CD4-positive, alpha-beta T cell treated with Interferon gamma for 1 hour (primary cell): Measurements from ENCODE around the gene LRRC8D.

Experiments used
- DNase-seq: peaks from one replicate; pipeline ENCODE4 v3.0.0-alpha.2; 2020

LRRC8D gene

GRCh38 chr1:89898150-89898549, 77.3 kb downstream of the LRRC8D start:
- DNase-seq, result no peak

- no peak for DNase-seq
These were observed 78.1 kb downstream of the LRRC8D start for GRCh38 chr1:89898695-89899470.

- no peak for DNase-seq
These were observed 79.5 kb downstream of the LRRC8D start for GRCh38 chr1:89900323-89900722.

DNA sequence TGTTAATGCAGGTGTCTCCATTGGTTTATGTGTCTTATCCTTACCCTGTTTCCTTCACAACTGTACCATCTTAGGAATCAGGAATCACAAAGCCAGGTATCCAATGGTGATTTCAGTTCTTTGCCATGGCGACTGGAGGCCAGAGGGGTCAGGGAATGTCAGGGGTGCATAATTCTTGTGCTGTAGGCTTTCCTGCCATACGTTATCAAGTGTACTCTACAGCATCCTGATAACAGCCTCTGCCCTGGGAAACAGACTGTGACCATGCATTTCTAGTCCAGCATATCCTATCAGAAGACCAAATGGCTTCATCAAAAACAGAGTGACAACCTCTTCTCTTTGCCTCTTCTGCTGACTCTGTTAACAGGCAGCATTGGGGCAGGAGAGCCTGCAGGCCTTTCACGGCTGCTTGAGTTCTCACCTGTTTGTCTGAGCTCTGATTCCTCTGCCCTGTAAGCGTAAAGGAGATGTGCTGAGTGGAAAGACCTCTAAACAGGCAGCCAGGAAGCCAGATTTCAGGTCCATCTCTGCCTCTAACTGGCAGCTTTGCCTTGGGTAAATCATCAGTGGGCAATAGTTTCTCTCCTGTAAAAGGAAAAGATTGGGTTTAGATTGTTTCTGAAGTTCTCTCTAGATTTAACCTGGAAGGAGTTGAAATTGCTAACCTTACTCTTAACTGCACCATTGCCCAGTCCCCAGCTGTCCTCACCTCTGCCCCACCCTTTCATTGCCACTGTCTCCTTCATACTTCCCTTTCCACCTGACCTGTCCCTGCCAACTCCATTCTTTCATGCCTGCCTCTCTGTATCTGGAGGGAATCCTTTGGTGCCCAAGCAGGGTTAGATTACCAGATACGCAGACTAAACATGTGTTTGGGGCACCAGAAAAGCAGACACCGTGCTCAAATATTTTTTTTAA, 80.2 kb downstream of the LRRC8D start:
- no peak for DNase-seq

DNA sequence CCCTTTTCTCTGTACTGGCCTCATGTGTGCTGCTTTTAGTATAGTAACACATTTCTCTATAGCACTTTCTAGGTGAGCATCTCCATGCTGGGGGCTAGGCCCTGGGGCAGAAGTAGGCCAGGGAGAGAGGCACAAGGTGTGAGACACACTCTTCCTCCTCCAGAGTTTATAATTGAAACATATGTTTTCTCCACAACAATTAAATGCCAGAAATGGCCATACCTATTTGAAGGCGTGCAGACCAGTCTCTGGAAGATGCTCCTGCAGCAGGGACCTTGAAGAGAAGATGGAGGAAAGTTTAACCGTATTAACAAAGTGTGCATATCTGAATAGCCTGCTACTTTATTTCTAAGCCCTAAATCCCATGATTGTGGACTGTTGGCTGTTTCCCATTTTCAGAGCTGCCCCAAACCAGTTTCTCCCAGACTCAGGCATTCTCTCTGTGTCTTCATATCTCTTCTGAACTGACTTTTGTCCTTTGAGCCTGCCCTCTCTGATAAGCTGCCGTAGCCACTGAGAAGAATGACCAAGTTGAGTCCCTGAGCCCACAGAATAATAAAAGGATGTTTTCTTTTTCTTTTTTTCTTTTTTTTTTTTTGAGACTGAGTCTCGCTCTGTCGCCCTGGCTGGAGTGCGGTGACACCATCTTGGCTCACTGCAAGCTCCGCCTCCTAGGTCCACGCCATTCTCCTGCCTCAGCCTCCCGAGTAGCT, 81.3 kb downstream of the LRRC8D start:
- DNase-seq, result no peak

DNA sequence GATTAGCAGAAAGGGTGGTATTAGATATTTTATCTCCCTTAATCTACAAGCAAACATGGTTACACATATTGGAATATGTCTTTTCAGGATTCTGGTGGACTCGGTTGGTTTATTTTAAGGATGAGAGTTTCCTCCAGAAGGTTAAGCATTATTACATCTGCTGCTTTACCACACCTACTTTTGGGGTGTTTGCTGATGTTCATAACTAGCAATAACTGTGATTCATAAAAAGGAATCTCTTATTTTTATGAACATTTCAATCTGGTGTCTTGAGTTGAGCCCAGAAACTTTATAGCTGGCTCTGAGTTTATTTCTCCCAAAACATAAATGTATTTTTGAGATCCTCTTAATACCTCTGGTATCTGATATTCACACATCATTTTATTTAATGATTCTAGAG, 82.7 kb downstream of the LRRC8D start:
- no peak for DNase-seq

GRCh38 chr1:89904219-89904980, 83.6 kb downstream of the LRRC8D start:
- DNase-seq, result no peak

DNA sequence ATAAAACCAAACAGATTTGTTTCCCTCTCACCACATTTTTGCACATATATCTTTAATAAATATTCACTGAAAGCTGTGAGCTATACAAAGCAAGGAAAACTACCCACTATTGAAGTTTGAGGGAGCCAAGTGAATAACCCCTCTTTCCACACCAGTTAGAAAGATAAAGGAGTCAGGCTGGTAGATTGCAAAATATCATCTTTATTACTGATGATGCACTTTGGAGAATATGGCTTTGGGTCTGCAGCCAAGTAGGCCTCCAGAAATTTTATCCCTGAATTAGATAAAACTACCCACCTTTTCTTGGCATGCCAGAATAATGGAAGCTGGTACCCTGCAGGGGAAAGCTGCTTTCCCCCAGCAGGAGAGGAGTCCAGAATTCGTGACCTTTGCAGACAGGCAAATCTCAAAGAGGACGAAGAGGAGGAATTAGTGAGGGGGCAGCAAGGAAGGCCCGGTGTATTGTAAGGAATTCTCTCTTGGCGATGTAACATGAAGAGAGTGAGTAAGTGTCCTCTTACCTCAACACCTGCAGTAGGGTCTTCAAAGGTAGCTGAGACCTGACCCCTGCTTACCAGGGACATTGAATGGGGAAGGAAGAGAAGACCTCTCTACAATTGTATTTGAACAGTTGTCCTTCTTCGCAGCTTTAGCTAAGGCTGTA, 84.7 kb downstream of the LRRC8D start:
- DNase-seq, result no peak

- DNase-seq, result no peak
These were observed 85.3 kb downstream of the LRRC8D start for GRCh38 chr1:89906088-89906487.

DNA sequence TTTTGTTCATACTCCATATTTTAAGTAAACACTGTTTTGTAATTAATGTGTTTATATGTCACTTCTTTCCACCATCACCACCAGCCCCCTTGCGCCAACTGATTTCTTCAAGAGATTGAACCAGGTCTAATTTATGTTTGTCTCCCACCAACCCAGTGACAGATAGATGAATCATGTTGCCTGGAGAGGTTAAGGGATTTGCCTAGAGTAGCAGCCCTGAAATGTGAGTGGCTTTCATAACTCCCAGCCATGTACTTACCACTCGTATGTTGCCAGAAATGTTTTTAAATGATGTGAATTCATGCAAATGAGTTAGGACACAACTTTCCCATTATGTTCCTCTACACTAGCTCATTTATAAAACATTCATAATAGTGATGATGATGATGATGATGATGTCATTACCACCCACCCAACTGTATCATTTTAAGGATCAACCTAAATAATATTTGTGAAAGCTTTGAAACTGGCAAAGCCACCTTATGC, 86.9 kb downstream of the LRRC8D start:
- no peak for DNase-seq

DNA sequence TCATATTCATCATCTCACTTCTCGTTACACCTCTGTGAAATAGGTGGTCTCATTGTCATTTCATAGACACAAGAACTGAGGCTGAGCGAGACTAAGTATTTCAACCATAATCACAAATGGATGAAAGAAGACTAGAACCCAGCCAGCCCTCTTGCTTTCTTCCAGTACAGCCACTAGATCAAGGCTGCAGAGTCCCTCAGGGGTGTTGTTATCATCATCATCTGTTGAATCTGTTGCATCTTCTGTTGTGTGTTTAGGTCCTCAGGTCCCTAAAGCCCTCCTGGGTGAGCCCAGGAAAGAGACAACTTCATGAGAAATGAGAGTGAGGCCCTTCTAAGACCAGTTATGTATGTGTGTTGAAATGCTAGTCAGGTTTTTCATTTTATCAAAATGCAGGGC, 87.4 kb downstream of the LRRC8D start:
- DNase-seq, result no peak

DNA sequence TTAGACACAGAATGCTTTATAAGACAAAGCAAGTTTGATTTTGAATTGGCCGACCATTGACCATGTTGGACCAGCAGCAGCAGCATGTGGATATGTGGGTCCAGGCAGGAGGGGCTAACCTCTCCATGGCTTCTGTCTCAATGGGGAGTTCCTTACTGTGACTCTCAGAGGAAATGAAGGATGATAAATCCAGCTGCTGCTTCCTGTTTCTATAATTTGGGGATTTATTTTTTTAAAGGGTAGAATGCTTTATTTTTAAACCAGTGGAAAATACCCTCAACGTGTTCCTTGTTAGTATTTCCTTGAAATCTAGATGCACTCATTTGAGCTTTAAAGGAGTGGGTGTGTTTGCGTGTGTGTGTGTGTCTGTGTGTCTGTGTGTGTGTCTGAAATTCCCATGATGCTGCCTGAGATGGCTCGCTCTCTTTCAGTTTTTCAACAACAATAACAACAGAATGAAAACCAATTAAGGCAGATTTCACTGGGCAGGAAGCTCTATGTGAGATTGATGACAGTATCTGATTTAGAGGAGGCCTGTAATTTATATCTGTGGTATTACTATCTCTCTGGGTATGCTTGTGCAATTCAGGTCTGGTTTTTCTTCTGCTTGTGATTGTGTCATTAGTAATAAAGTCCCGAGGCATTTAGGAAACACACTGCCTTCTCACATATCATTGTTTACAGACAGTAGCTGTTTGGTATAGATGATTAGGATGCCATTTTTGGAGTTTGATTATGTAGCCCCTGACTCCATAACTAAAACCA, 88.0 kb downstream of the LRRC8D start:
- DNase-seq, result peak; percentile 28

DNA sequence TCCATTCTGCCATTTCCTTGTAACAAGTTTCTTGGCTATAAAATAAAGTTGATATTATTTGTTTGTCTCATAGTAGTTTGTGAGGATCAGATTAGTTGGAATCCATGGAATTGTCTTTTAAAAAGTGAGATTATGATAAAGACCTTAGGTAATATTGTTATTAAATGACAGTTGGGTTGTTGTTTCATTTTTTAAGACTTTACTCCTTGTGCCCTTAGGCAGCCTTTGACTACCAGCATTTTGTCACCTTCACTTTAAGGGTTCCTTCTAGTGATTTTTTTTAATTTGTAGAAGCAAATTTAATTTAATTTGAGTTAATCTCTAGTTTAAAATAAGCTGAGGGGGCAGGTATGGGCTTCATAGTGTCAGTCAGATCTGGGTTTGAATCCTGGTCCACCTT, 89.4 kb downstream of the LRRC8D start:
- no peak for DNase-seq

- DNase-seq, result no peak
These were observed 89.9 kb downstream of the LRRC8D start for GRCh38 chr1:89910780-89911179.

DNA sequence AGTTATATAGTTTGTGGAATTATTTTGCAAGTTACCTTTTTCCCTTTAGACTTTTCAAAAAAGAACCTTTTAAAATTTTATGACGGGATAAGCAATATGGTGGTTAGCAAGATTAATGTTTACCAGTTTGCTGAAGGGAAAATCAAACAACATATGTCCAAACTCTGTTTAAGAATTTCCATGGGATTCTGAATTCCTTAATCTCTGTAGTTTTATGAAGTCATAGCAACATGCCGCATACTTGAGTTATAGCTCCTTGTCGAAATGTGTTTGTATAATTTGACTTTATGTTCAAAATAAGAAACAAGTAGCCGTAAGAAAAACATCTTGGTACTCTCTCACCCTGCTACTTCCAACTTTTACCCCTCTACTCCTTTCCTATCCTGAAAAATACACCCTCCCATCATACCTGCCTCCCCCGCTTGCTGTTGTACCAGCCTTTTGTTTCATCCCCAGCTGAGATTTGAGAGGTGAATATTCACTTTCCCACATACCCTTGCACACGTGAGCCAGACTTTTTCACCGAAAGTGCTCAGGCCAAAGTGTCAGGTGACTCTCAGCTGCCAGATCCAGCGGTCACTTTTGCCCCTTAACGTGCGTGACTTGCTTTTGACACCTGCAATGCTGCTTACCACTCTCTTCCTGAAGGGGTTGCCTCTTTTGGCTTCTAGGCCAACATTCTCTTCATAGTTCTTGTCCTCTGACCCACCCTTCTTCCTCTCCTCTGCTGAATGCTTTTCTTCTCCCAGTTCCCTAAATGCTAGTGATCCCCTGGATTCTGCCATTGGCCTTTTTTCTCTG, 90.6 kb downstream of the LRRC8D start:
- DNase-seq, result no peak

- no peak for DNase-seq
These were observed 91.2 kb downstream of the LRRC8D start for GRCh38 chr1:89912073-89912472.

DNA sequence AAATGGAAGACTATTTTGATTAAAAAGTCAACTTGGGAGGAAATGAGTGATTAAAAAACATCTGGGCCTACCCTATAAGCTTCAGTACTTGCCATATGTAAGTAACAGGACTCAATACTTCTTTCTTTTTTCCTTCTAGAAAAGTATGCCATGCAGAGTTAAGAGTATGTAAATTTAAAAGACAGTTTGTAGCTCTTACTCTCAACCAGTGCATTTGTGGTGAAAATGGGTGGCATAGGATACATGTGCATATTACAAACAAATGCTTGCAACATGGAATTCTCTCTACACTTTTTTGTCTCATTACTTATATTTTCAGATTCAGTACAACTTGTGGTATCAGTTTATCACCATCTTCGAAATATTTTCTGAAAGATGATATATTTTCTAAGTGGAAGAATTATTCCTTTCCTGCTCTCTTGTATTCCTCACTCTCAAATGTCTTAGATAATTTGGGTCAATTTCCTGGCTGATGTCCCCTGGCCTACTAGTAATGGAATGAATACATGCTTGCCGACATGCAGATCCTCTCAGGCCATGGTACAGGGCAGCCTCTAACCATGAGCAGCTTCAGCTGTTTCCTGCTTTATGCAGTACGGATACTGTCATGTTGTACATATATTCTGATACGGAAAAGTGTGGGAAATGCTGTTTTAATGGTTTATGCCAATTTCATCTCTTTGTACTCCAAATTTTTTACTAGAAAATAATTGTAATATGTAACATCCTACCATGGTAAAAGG, 92.7 kb downstream of the LRRC8D start:
- DNase-seq, result no peak

DNA sequence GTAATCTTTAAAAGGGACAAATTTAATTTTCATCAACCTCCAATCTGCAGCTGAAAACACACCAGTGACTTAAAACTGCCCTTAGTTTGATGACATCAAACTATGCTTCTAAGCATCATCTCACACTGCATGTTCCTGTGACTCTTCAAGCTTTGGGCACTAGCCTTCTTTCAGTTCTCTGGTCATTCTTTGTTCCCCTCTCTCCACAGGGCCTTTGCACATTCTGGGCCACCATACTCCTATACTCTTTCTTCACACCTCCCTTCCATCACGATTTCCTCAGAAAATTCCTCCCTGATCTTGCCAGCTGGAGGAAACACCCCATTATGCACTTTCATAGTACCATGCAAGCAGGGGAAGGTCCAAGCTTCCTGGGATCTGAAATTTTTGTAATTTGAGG, 96.5 kb downstream of the LRRC8D start:
- no peak for DNase-seq

DNA sequence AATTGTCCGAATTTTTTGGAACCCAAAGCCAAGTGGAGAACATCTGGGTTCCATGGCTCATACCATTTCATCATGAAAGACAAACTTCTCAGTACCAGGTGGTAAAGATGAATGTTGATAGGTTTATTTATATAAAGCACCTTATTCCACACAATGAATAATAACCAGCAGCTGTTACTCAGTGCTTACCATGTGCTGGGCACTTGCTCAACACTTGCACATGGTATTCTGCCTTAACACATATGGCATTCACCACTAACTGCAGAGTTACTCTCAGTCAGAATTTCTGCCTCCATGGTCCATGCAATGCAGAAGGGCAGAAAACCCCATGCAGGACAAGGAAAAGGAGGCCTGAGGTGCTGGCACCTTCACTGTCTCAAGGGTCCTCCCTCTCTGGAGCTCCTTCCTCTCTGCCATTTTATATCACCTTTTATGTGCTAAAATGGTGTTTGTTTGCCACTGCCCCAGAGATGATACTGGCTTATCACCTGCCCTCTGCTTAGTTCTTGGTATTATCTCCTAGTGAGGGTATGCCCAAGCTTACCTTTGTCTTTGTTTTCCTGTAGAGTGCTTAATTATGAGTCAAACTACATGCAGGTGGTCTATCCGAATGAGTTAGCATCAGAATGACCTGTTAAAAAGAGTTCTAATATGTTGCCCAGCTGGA, 97.4 kb downstream of the LRRC8D start:
- no peak for DNase-seq
